HCT116 (cell line): ENCODE measurements around the gene PARP12. TPM values are rescaled to one million over a fixed set of nuclear protein-coding genes. Genes with fewer than 3 reads are reported as not detected.

Source experiments
- ATAC-seq: fragments of 200-7000 bp; cut with Tn5 transposase; 2 replicates; pipeline ENCODE4 v1.9.1; 2020; ENCODE audit warnings: mild to moderate bottlenecking, moderate library complexity
- BruUV-seq: library from RNA; stranded (reverse); fragments of 400-500 nt; replicated peaks from 2 replicates; lab custom pipeline; 2021; lab: Mats Ljungman, UMichigan
- CTCF ChIA-PET: fragments of 300-600 bp; sonication (Branson Sonifier 250); formaldehyde crosslinking; loops from one replicate; lab custom pipeline; 2021; ENCODE audit warnings: antibody characterized with exemption; lab: Charles Lee
- POLR2A ChIA-PET: fragments of 300-600, 350-600 bp; sonication (Branson Sonifier 250); formaldehyde crosslinking; loops from one replicate; lab custom pipeline; 2021; ENCODE audit warnings: antibody characterized with exemption; lab: Charles Lee
- RAD21 ChIA-PET, 2 experiments: fragments of 300-600 bp; sonication (Branson Sonifier 250); formaldehyde crosslinking; loops; one replicate each; lab custom pipeline; 2023; ENCODE audit warnings: low total read pairs in 2 of 2; ENCODE audit not compliant: uncharacterized antibody in 2 of 2, unreplicated experiment in 2 of 2, low non-redundant PET in 1 of 2; lab: Charles Lee
- DNase-seq: peaks from one replicate; pipeline ENCODE4 v3.0.0-alpha.2; 2010; ENCODE audit warnings: low read depth, low spot score
- H2AFZ ChIP-seq: fragments of 200-600 bp; shearing (Covaris generic), sonication (generic); 2 replicates; pipeline ENCODE4 v1.6.1; 2017; ENCODE audit warnings: low read depth, mixed run types, mixed read lengths, antibody characterized with exemption, low read length; ENCODE audit not compliant: poor library complexity, severe bottlenecking
- H3K27ac ChIP-seq: 2 replicates; pipeline ENCODE4 v1.5.1; 2012; ENCODE audit warnings: low read depth, low read length
- H3K27me3 ChIP-seq: fragments of 200-600 bp; sonication (generic); 2 replicates; pipeline ENCODE4 v1.6.1; 2016; ENCODE audit warnings: mixed run types, low read length, mixed read lengths; ENCODE audit not compliant: insufficient read depth
- H3K36me3 ChIP-seq, 2 experiments: fragments of 200-500 bp in 1 of 2; fragments of 200-600 bp in 1 of 2; sonication (Bioruptor generic) in 1 of 2; sonication (generic) in 1 of 2; 2 replicates each; pipeline versions ENCODE4 v1.5.1 to v1.6.1; 2014 to 2016; ENCODE audit warnings: low read length in 2 of 2, inconsistent platforms in 1 of 2, mixed read lengths in 1 of 2, mixed run types in 1 of 2; ENCODE audit not compliant: insufficient read depth in 2 of 2, control insufficient read depth in 1 of 2
- H3K4me1 ChIP-seq, 2 experiments: fragments of 200-600 bp in 1 of 2; sonication (generic) in 1 of 2; 2 replicates each; pipeline versions ENCODE4 v1.5.1 to v1.6.1; 2012 to 2017; ENCODE audit warnings: low read length in 2 of 2, inconsistent platforms in 1 of 2, mild to moderate bottlenecking in 1 of 2, mixed read lengths in 1 of 2, mixed run types in 1 of 2, moderate library complexity in 1 of 2; ENCODE audit not compliant: insufficient read depth in 2 of 2, control insufficient read depth in 1 of 2
- H3K4me2 ChIP-seq: fragments of 200-600 bp; sonication (generic); 2 replicates; pipeline ENCODE4 v1.6.1; 2017; ENCODE audit warnings: mixed run types, low read length, mixed read lengths
- H3K4me3 ChIP-seq, 2 experiments: fragments of 200-600 bp in 1 of 2; sonication (generic) in 1 of 2; replicated peaks in 1 of 2; 2 replicates each; pipeline ENCODE4 v1.5.1; 2011 to 2016; ENCODE audit warnings: low read length in 2 of 2, control low read depth in 1 of 2, low read depth in 1 of 2, mild to moderate bottlenecking in 1 of 2, mixed read lengths in 1 of 2, mixed run types in 1 of 2
- H3K79me2 ChIP-seq: fragments of 200-600 bp; sonication (generic); 2 replicates; pipeline ENCODE4 v1.6.1; 2017; ENCODE audit warnings: mild to moderate bottlenecking, mixed run types, low read length, moderate library complexity, mixed read lengths; ENCODE audit not compliant: insufficient read depth
- H3K9ac ChIP-seq: fragments of 200-600 bp; sonication (generic); 2 replicates; pipeline ENCODE4 v1.6.1; 2016; ENCODE audit warnings: low read length, mixed read lengths
- H3K9me2 ChIP-seq: fragments of 200-600 bp; sonication (generic), shearing (Covaris generic); 2 replicates; pipeline ENCODE4 v1.6.1; 2017; ENCODE audit warnings: mixed run types, mild to moderate bottlenecking, moderate library complexity; ENCODE audit not compliant: insufficient read depth
- H3K9me3 ChIP-seq, 2 experiments: fragments of 200-500 bp in 1 of 2; fragments of 200-600 bp in 1 of 2; sonication (Bioruptor generic) in 1 of 2; sonication (generic) in 1 of 2; 2 replicates each; pipeline ENCODE4 v1.6.1; 2014 to 2017; ENCODE audit warnings: low read length in 2 of 2, mixed read lengths in 2 of 2, inconsistent platforms in 1 of 2, low read depth in 1 of 2, mild to moderate bottlenecking in 1 of 2, mixed run types in 1 of 2, moderate library complexity in 1 of 2; ENCODE audit not compliant: control insufficient read depth in 1 of 2, insufficient read depth in 1 of 2
- H4K20me1 ChIP-seq: fragments of 200-600 bp; sonication (generic), shearing (Covaris generic); 2 replicates; pipeline ENCODE4 v1.6.1; 2017; ENCODE audit warnings: mixed run types, mild to moderate bottlenecking, moderate library complexity; ENCODE audit not compliant: insufficient read depth
- CEBPB ChIP-seq: IDR thresholded peaks from 2 replicates; pipeline ENCODE4 v1.6.1; 2012; ENCODE audit warnings: low read depth
- EGR1 ChIP-seq: IDR thresholded peaks from 2 replicates; pipeline ENCODE4 v1.6.1; 2012; ENCODE audit warnings: low read depth
- ELF1 ChIP-seq: IDR thresholded peaks from 2 replicates; pipeline ENCODE4 v1.6.1; 2012; ENCODE audit warnings: low read depth, borderline replicate concordance
- FOSL1 ChIP-seq: IDR thresholded peaks from 2 replicates; pipeline ENCODE4 v1.6.1; 2012; ENCODE audit warnings: low read depth
- JUND ChIP-seq: IDR thresholded peaks from 2 replicates; pipeline ENCODE4 v1.6.1; 2012
- RAD21 ChIP-seq: IDR thresholded peaks from 2 replicates; pipeline ENCODE4 v1.6.1; 2012; ENCODE audit warnings: low read depth, mild to moderate bottlenecking
- REST ChIP-seq: IDR thresholded peaks from 2 replicates; pipeline ENCODE4 v1.6.1; 2012; ENCODE audit warnings: low read depth
- SIN3A ChIP-seq: IDR thresholded peaks from 2 replicates; pipeline ENCODE4 v1.6.1; 2012; ENCODE audit warnings: low read depth
- SRF ChIP-seq: IDR thresholded peaks from 2 replicates; pipeline ENCODE4 v1.6.1; 2012; ENCODE audit warnings: low read depth
- TCF7L2 ChIP-seq: IDR thresholded peaks from 2 replicates; pipeline ENCODE4 v1.7.0; 2011; ENCODE audit warnings: borderline replicate concordance, inconsistent platforms; ENCODE audit not compliant: insufficient read depth, insufficient read length; ENCODE audit errors: extremely low read depth
- intact Hi-C: fragments of 100-400 bp; cut with micrococcal nuclease; formaldehyde crosslinking; loops from 2 replicates; pipeline ENCODE4 v1.10.0; 2022
- total RNA-seq: library from RNA; stranded (reverse); gene quantifications from one replicate; pipeline ENCODE4 v1.2.1, GENCODE V29; 2021; ENCODE audit not compliant: unreplicated experiment
- TF ChIP-seq, protein P1 (sequence below): IDR thresholded peaks from 2 replicates; pipeline ENCODE4 v1.6.1; 2012
- TF ChIP-seq, protein P2 (sequence below), 3 experiments: fragments of 200-600 bp in 1 of 3; sonication (generic) in 1 of 3; IDR thresholded peaks in 2 of 3; conservative IDR thresholded peaks in 1 of 3; 2 replicates each; pipeline ENCODE4 v1.5.1; 2012 to 2017; ENCODE audit warnings: low read depth in 2 of 3, low read length in 2 of 3, antibody characterized with exemption in 1 of 3, borderline replicate concordance in 1 of 3, control low read depth in 1 of 3, mild to moderate bottlenecking in 1 of 3, mixed read lengths in 1 of 3, mixed run types in 1 of 3, moderate library complexity in 1 of 3; ENCODE audit not compliant: insufficient read depth in 1 of 3
- TF ChIP-seq, protein P3 (sequence below): IDR thresholded peaks from 2 replicates; pipeline ENCODE4 v1.6.1; 2011; ENCODE audit warnings: mild to moderate bottlenecking, low read length, moderate library complexity; ENCODE audit not compliant: insufficient replicate concordance; ENCODE audit errors: extremely low read depth

PARP12 gene
- total RNA-seq, 1 experiment from 2014 or later = 17.7 TPM

GRCh38 chr7:140031364-140031763, 31.4 kb downstream of the PARP12 start:
- CTCF ChIA-PET = no interaction called here
- peaks cover 2 to 9% of the 10 kb centered on the region in 2 experiments; a peak in 2 of 4 replicates for H3K4me1 ChIP-seq
- no peak overlapping the region for H2AFZ ChIP-seq
- no peak overlapping the region for H3K4me2 ChIP-seq
- no peak for ATAC-seq
- POLR2A ChIA-PET = no interaction called here
- no peak overlapping the region for H3K9ac ChIP-seq
- no peaks in the 10 kb centered on the region for H3K79me2 ChIP-seq
- H3K36me3 ChIP-seq = no peaks in the 10 kb centered on the region
- TF ChIP-seq SRF (no peak), SIN3A (no peak), EGR1 (no peak), RAD21 (no peak), FOSL1 (no peak), TCF7L2 (no peak), CEBPB (no peak), JUND (no peak), ELF1 (no peak), REST (no peak)
- TF ChIP-seq, protein P1, sequence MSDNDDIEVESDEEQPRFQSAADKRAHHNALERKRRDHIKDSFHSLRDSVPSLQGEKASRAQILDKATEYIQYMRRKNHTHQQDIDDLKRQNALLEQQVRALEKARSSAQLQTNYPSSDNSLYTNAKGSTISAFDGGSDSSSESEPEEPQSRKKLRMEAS = no peak
- TF ChIP-seq, protein P2, sequence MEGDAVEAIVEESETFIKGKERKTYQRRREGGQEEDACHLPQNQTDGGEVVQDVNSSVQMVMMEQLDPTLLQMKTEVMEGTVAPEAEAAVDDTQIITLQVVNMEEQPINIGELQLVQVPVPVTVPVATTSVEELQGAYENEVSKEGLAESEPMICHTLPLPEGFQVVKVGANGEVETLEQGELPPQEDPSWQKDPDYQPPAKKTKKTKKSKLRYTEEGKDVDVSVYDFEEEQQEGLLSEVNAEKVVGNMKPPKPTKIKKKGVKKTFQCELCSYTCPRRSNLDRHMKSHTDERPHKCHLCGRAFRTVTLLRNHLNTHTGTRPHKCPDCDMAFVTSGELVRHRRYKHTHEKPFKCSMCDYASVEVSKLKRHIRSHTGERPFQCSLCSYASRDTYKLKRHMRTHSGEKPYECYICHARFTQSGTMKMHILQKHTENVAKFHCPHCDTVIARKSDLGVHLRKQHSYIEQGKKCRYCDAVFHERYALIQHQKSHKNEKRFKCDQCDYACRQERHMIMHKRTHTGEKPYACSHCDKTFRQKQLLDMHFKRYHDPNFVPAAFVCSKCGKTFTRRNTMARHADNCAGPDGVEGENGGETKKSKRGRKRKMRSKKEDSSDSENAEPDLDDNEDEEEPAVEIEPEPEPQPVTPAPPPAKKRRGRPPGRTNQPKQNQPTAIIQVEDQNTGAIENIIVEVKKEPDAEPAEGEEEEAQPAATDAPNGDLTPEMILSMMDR (IDR thresholded peaks at IDR 0.05 in 2 of 3, conservative IDR thresholded peaks at IDR 0.05 in 1 of 3; ENCODE audit: borderline replicate concordance in 1 of 3, insufficient read depth in 1 of 3, low read depth in 2 of 3, low read length in 2 of 3) = no peak
- TF ChIP-seq, protein P3, sequence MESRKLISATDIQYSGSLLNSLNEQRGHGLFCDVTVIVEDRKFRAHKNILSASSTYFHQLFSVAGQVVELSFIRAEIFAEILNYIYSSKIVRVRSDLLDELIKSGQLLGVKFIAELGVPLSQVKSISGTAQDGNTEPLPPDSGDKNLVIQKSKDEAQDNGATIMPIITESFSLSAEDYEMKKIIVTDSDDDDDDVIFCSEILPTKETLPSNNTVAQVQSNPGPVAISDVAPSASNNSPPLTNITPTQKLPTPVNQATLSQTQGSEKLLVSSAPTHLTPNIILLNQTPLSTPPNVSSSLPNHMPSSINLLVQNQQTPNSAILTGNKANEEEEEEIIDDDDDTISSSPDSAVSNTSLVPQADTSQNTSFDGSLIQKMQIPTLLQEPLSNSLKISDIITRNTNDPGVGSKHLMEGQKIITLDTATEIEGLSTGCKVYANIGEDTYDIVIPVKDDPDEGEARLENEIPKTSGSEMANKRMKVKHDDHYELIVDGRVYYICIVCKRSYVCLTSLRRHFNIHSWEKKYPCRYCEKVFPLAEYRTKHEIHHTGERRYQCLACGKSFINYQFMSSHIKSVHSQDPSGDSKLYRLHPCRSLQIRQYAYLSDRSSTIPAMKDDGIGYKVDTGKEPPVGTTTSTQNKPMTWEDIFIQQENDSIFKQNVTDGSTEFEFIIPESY = no peak
- TF ChIP-seq, all 23 proteins: peak for 0
- Histone ChIP-seq H4K20me1 (no peaks in the 10 kb centered on the region), H3K27ac (no peak overlapping the region), H3K27me3 (no peaks in the 10 kb centered on the region), H3K9me3 (no peaks in the 10 kb centered on the region), H3K4me3 (no peak overlapping the region), H3K9me2 (no peaks in the 10 kb centered on the region)
- RAD21 ChIA-PET = no interaction called here
- BruUV-seq = no TSS peak
- intact Hi-C loops = no loop called here
- no peak for DNase-seq
